ENCODE measurements around the gene COA8. TPM values are rescaled to one million over a fixed set of nuclear protein-coding genes. Genes with fewer than 3 reads are reported as not detected.
A peak's percentile ranks its signal among the peaks of the same experiment; 100 is the strongest.
"Not testable (repeated sequence)": the region's sequence is repeated elsewhere in the genome, so short reads cannot be mapped to it uniquely, and the experiment has no call there.

COA8 gene
- total RNA-seq, 2 experiments from 2014 or later = 28.3 to 34.3 TPM

GRCh38 chr14:103604620-103605019 is 41.9 kb downstream of the COA8 start:
- ChIA-PET POLR2A (no interaction called here), CTCF (interaction anchor here (1.4 kb wide), 1 partner anchor 37 kb away, joined by 3 read pairs; no protein-coding TSS in a partner anchor)
- DNase-seq = no peak
- peaks cover 20% of the 10 kb centered on the region for H3K27me3 Mint-ChIP-seq (ENCODE audit: low read depth)
- no peak overlapping the region for H3K4me3 Mint-ChIP-seq
- no peak for ATAC-seq
- H3K36me3 Mint-ChIP-seq (ENCODE audit: low read depth) = no peaks in the 10 kb centered on the region
- no peaks in the 10 kb centered on the region for H3K9me3 Mint-ChIP-seq (ENCODE audit: insufficient read depth)
- H3K4me1 Mint-ChIP-seq (ENCODE audit: low read depth) = peaks cover 32% of the 10 kb centered on the region
- no peak overlapping the region for H3K27ac Mint-ChIP-seq

- DNase-seq (peak; percentile 81), ATAC-seq (peak; percentile 80)
- peaks cover 32% of the 10 kb centered on the region for H3K4me1 Mint-ChIP-seq (ENCODE audit: low read depth)
- peaks cover 7% of the 10 kb centered on the region for H3K9me3 Mint-ChIP-seq (ENCODE audit: insufficient read depth)
- peaks cover 6% of the 10 kb centered on the region for H3K36me3 Mint-ChIP-seq (ENCODE audit: low read depth)
- peak overlapping the region; percentile 54 for H3K27ac Mint-ChIP-seq
- CTCF ChIA-PET = no interaction called here
- H3K4me3 Mint-ChIP-seq = peak overlapping the region; percentile 49
- H3K27me3 Mint-ChIP-seq (ENCODE audit: low read depth) = peaks cover 20% of the 10 kb centered on the region
- POLR2A ChIA-PET = interaction anchor here (2.0 kb wide), 1 partner anchor 18 kb away, joined by 9 read pairs; no protein-coding TSS in a partner anchor
Measured at GRCh38 chr14:103606963-103607668, 44.4 kb downstream of the COA8 start.

- Mint-ChIP-seq H3K36me3 (ENCODE audit: low read depth) (peaks cover 6% of the 10 kb centered on the region), H3K27ac (peak overlapping the region; percentile 54), H3K4me1 (ENCODE audit: low read depth) (peaks cover 32% of the 10 kb centered on the region), H3K27me3 (ENCODE audit: low read depth) (peaks cover 20% of the 10 kb centered on the region), H3K4me3 (peak overlapping the region; percentile 49), H3K9me3 (ENCODE audit: insufficient read depth) (peaks cover 7% of the 10 kb centered on the region)
- POLR2A ChIA-PET = interaction anchor here (1.7 to 2.0 kb wide), 2 partner anchors 18 to 21 kb away, joined by 7 to 9 read pairs; partner anchors contain the start of gene KLC1
- CTCF ChIA-PET = no interaction called here
- no peak for DNase-seq
- ATAC-seq = peak; percentile 5
Measured at GRCh38 chr14:103607822-103608221, 45.1 kb downstream of the COA8 start.

DNA sequence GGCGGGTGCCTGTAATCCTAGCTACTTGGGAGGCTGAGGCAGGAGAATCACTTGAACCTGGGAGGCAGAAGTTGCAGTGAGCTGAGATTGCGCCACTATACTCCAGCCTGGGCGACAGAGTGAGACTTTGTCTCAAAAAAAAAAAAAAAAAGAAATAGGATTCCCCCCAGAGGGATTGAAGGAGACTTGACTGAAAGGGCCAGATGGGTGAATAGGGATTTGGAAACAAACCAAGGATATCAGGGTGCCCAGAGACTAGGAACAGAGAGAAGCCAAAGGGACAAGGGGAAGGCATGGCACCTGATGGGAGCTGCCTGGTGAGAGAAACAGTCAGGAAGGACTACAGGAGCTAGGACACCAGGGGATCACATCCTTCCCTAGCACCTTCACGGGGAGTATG is 46.3 kb downstream of the COA8 start:
- not testable (repeated sequence) for H3K36me3 Mint-ChIP-seq (ENCODE audit: low read depth); H3K4me3 Mint-ChIP-seq; DNase-seq; ATAC-seq; H3K9me3 Mint-ChIP-seq (ENCODE audit: insufficient read depth); H3K27ac Mint-ChIP-seq
- peaks cover 20% of the 10 kb centered on the region for H3K27me3 Mint-ChIP-seq (ENCODE audit: low read depth)
- POLR2A ChIA-PET = interaction anchor here (1.7 to 2.0 kb wide), 2 partner anchors 16 to 20 kb away, joined by 7 to 9 read pairs; partner anchors contain the start of gene KLC1
- peaks cover 32% of the 10 kb centered on the region for H3K4me1 Mint-ChIP-seq (ENCODE audit: low read depth)
- CTCF ChIA-PET = interaction anchor here (0.8 kb wide), 1 partner anchor 215 kb away, joined by 3 read pairs; no protein-coding TSS in a partner anchor

GRCh38 chr14:103611215-103611614 is 48.5 kb downstream of the COA8 start:
- Mint-ChIP-seq H3K4me1 (ENCODE audit: low read depth) (peaks cover 19% of the 10 kb centered on the region), H3K4me3 (no peak overlapping the region), H3K9me3 (ENCODE audit: insufficient read depth) (peaks cover 7% of the 10 kb centered on the region), H3K27me3 (ENCODE audit: low read depth) (peaks cover 20% of the 10 kb centered on the region), H3K36me3 (ENCODE audit: low read depth) (peaks cover 6% of the 10 kb centered on the region), H3K27ac (no peak overlapping the region)
- ATAC-seq (no peak), DNase-seq (no peak)
- CTCF ChIA-PET = interaction anchor here (1.6 kb wide), 1 partner anchor 9 kb away, joined by 5 read pairs; no protein-coding TSS in a partner anchor
- POLR2A ChIA-PET = interaction anchor here (0.6 kb wide), 1 partner anchor 511 kb away, joined by 4 read pairs; no protein-coding TSS in a partner anchor

DNA sequence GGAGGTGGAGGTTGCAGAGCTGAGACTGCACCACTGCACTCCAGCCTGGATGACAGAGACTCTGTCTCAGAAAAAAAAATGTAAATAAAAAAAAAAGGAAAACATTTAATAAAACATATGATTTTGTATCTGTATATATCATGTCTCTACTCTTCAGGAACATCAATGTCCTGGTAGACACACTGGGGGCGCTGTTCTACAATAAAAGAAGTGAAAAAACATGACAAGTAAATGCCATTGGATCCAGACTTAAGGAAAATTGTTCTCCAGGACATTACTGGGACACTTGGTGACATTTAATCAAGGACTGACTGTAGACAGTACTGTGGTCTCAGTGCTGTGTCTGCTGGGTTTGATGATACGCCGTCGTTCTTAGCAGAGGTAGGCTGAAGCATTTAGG is 50.8 kb downstream of the COA8 start:
- peaks cover 7% of the 10 kb centered on the region for H3K9me3 Mint-ChIP-seq (ENCODE audit: insufficient read depth)
- DNase-seq = no peak
- H3K27me3 Mint-ChIP-seq (ENCODE audit: low read depth) = peaks cover 6% of the 10 kb centered on the region
- H3K27ac Mint-ChIP-seq = no peak overlapping the region
- H3K36me3 Mint-ChIP-seq (ENCODE audit: low read depth) = peaks cover 6% of the 10 kb centered on the region
- no peak overlapping the region for H3K4me3 Mint-ChIP-seq
- POLR2A ChIA-PET = no interaction called here
- CTCF ChIA-PET = no interaction called here
- no peaks in the 10 kb centered on the region for H3K4me1 Mint-ChIP-seq (ENCODE audit: low read depth)
- ATAC-seq = no peak

GRCh38 chr14:103616635-103617300 is 54.0 kb downstream of the COA8 start:
- ChIA-PET POLR2A (no interaction called here), CTCF (no interaction called here)
- H3K4me3 Mint-ChIP-seq = no peak overlapping the region
- H3K36me3 Mint-ChIP-seq (ENCODE audit: low read depth) = no peaks in the 10 kb centered on the region
- H3K27me3 Mint-ChIP-seq (ENCODE audit: low read depth) = no peaks in the 10 kb centered on the region
- no peak for DNase-seq
- H3K4me1 Mint-ChIP-seq (ENCODE audit: low read depth) = no peaks in the 10 kb centered on the region
- H3K9me3 Mint-ChIP-seq (ENCODE audit: insufficient read depth) = peaks cover under 1% of the 10 kb centered on the region
- no peak overlapping the region for H3K27ac Mint-ChIP-seq
- ATAC-seq = no peak

DNA sequence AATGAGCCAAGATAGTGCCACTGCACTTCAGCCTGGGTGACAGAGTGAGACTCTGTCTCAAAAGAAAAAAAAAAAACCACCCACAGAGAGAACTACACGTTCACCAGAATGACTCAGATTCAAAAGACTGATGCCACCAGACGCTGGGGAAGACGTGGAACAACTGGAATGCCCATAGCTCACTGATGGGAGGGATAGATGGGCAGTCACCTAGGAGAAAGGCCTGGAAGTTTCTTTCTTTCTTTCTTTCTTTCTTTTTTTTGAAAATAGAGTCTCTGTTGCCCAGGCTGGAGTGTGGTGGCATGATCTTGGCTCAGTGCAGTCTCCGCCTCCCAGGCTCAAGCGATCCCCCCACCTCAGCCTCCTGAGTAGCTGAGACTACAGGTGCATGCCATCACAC is 56.3 kb downstream of the COA8 start:
- Mint-ChIP-seq H3K27ac (no peak overlapping the region), H3K36me3 (ENCODE audit: low read depth) (no peaks in the 10 kb centered on the region), H3K27me3 (ENCODE audit: low read depth) (no peaks in the 10 kb centered on the region), H3K4me3 (no peak overlapping the region), H3K4me1 (ENCODE audit: low read depth) (peaks cover 4% of the 10 kb centered on the region), H3K9me3 (ENCODE audit: insufficient read depth) (no peaks in the 10 kb centered on the region)
- no peak for DNase-seq
- CTCF ChIA-PET = interaction anchor here (2.1 kb wide), 1 partner anchor 8 kb away, joined by 5 read pairs; no protein-coding TSS in a partner anchor
- POLR2A ChIA-PET = interaction anchor here (0.7 kb wide), 1 partner anchor 1025 kb away, joined by 3 read pairs; no protein-coding TSS in a partner anchor
- no peak for ATAC-seq

DNA sequence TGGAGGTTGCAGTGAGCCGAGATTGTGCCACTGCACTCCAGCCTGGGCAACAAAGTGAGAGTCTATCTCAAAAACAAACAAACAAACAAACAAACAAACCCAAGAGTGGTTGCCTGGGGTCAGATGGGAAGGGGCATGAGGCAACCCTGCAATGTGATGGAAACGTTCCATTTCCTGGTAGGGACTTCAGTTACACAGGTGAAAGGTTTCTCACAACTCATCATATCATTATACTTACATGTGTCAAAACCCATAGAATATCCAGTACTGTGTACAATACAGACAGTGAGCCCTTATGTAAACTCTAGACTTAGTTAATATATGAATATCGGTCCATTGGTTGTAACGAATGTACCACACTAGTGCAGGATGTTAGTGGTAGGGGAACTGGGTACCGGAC is 59.1 kb downstream of the COA8 start:
- no peaks in the 10 kb centered on the region for H3K36me3 Mint-ChIP-seq (ENCODE audit: low read depth)
- H3K27ac Mint-ChIP-seq = no peak overlapping the region
- ChIA-PET POLR2A (no interaction called here), CTCF (no interaction called here)
- ATAC-seq (no peak), DNase-seq (no peak)
- H3K9me3 Mint-ChIP-seq (ENCODE audit: insufficient read depth) = no peaks in the 10 kb centered on the region
- no peaks in the 10 kb centered on the region for H3K27me3 Mint-ChIP-seq (ENCODE audit: low read depth)
- no peak overlapping the region for H3K4me3 Mint-ChIP-seq
- peaks cover 28% of the 10 kb centered on the region for H3K4me1 Mint-ChIP-seq (ENCODE audit: low read depth)

- no peak for DNase-seq
Measured at GRCh38 chr14:103623308-103623707, 60.5 kb downstream of the COA8 start.

GRCh38 chr14:103623883-103624482 is 61.2 kb downstream of the COA8 start:
- ATAC-seq = no peak
- Mint-ChIP-seq H3K27me3 (ENCODE audit: low read depth) (peaks cover 3% of the 10 kb centered on the region), H3K36me3 (ENCODE audit: low read depth) (no peaks in the 10 kb centered on the region), H3K27ac (peak overlapping the region; percentile 43), H3K4me3 (no peak overlapping the region), H3K4me1 (ENCODE audit: low read depth) (peaks cover 30% of the 10 kb centered on the region), H3K9me3 (ENCODE audit: insufficient read depth) (no peaks in the 10 kb centered on the region)
- POLR2A ChIA-PET = no interaction called here
- no peak for DNase-seq
- CTCF ChIA-PET = interaction anchor here (1.0 kb wide), 1 partner anchor 62 kb away, joined by 4 read pairs; the partner anchor contains the start of gene BAG5

More at GRCh38 chr14:103623308-103623707, 60.5 kb downstream of the COA8 start:
- Mint-ChIP-seq H3K36me3 (ENCODE audit: low read depth) (no peaks in the 10 kb centered on the region), H3K27ac (no peak overlapping the region), H3K27me3 (ENCODE audit: low read depth) (peaks cover 3% of the 10 kb centered on the region), H3K4me3 (no peak overlapping the region), H3K9me3 (ENCODE audit: insufficient read depth) (no peaks in the 10 kb centered on the region), H3K4me1 (ENCODE audit: low read depth) (peaks cover 30% of the 10 kb centered on the region)
- ATAC-seq = no peak
- ChIA-PET POLR2A (no interaction called here), CTCF (interaction anchor here (1.0 kb wide), 1 partner anchor 62 kb away, joined by 4 read pairs; the partner anchor contains the start of gene BAG5)
